ENCODE measurements around the gene CAD. TPM values are rescaled to one million over a fixed set of nuclear protein-coding genes. Genes with fewer than 3 reads are reported as not detected.

Gene CAD
- total RNA-seq, 1 donor = 63.0 TPM

DNA sequence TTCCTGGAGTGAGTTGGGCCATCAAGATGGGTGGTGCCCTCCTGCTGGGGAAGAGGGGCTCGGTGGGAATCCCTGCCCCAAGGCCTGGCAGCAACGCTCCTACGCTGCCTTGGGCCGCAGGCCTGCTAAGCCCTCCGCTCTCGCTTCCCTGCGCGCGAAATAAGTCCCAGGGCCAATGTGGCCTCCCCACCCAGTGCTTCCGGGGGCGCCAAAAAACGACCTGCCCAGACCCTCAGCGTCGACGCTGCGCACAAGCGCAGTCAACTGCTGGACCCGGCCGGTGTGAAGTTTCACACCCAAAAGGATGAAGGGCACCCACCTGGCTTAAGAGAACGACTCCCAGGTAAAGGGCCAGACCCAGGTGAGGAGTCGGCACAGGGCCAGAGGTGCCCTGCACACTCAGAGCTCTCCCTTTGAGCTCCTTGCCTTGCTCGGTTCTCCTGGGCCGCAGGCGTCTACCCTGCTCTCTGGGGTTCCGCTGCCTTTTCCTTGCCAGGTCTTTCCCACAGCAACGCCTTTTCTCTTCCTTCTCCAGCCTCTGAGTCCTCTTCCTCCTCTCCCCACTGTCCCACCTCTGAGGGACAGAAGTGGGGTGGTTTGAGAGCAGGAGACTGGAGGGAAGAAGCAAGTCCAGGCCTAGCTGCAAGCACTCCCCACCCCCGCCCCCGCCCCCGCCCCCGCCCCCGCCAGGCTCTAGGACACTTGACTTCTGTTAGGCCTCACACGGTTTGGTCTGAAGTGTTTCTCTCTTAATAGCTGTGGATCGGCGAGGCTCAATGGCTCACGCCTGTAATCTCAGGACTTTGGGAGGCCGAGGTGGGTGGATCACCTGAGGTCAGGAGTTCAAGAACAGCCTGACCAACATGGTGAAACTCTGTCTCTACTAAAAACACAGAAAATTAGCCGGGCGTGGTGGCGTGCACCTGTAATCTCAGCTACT, 58.3 kb downstream of the CAD start, which contains the start of gene DNAJC5G:
TSS of gene DNAJC5G (plus strand) at position 223 of the 940 bp plus-strand sequence. CDS start 1,296 bp downstream, outside the sequence.
- DNase-seq (ENCODE audit: low read depth in 2 of 3, low spot score in 2 of 3) = no peak

DNA sequence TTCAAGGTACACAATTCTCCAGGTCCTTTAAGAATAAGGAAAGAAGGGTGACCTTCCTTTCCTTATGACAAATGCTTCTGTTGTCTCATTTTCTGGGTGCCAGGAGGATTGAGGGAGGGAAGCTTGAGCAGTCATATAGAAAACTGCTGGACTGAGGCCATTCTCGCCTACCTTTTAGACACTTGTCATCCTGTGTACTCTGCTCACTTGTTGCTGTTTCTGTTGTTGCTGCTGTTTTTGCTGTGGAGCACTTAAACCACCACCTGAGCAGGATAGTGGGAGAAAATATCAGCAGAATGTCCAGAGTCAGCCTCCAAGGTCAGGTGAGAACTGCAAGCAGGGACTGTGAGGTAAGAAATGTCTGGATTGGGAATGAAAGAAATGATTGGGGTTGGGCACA, 60.8 kb downstream of the CAD start:
- no peak for DNase-seq (ENCODE audit: low read depth in 2 of 3, low spot score in 2 of 3)

DNA sequence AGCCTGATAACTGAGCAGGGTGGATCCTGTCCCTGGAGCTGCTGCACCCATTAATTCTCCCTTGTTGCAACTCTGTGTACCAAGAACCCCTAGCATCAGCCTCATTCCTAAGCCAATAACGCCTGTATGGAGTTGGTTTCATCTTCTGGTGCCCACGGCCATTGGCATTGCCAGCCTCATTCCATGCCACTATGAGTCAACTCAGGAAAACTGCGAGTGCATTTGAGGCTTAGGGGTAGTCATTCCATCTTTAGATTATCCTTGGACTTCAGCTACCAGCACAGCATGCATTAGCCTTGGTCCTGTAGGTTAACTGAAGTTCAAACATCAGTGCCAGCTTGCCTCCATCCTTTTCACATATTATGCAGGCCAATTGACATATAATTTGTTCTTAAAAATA, 63.7 kb downstream of the CAD start:
- DNase-seq (ENCODE audit: low read depth in 2 of 3, low spot score in 2 of 3) = no peak

DNA sequence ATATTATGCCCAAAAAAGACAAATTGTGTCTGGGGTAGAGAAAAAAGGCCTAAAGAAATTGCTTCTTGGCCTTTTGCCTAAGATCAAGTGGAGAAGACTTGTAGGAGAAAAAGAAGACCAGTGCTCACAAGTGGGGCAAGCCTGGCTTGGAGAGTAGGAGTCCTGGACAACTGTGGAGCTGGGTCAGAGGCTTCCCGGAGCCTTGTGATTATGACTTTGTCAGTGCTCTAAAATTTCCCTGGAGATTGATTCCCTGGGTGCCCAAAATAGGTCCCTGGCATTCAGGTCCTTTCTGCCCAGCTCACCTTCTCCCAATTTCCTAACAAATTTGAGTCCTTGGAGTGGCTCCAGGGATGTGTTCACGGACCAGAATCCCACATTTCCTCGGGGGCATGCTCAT, 64.3 kb downstream of the CAD start:
- no peak for DNase-seq (ENCODE audit: low read depth in 2 of 3, low spot score in 2 of 3)

DNA sequence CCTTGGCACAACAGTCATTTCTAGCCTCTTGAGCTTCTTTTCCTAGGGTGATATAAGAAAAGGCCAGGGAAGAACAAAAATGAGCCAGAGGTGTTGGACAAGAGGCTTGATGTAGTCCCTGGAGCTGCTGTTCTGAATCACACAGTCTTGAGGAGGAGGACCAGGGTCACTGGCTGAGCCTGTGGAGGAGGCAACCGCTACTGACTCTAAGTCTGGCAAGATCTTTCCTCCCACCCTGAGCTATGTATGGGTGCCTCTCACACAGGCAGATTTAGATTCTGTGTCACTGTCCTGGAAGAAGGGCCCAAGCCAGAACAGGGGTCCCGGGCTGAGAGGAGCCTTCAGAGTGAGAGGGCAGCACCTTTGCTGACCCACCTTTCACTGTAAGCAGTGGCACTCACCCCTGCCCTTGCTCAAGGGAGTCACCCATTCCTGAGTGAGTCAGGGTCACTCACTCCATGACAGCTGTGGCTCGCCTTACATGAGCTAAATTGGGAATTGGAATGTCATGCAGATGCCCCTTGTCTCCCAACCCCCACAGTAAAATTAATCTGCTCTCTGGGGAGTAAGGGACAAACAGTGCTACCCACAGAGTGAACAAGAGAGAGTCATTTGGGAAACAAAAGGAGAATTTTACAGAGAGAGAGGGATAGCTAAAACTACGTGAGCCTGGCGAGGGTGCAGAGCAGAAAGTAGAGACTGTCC, 64.8 kb downstream of the CAD start, which contains the start of gene TRIM54:
TSS of gene TRIM54 (plus strand) at position 575 of the 705 bp plus-strand sequence. CDS start 303 bp downstream, outside the sequence.
- no peak for DNase-seq (ENCODE audit: low read depth in 2 of 3, low spot score in 2 of 3)

DNA sequence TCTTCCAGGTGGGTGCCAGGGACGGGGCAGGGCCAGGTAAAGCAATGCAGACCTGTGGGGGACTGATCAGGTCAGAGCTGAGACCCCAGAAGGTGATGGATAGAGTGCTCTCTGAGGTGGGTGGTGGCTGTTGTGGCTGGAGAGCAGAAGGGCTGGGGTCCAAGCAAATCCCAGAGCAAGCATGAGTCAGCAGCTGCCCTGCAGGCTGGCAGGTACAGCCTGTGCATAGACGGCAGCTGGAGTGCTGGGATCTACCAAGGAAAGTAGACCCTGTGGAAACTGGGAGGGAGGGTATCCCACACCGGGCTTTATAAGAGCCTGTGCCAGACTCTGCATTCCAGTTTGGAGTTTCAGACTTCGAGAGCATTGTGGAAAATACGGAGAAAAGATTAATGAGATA, 65.7 kb downstream of the CAD start:
- DNase-seq (ENCODE audit: low read depth in 2 of 3, low spot score in 2 of 3) = no peak

DNA sequence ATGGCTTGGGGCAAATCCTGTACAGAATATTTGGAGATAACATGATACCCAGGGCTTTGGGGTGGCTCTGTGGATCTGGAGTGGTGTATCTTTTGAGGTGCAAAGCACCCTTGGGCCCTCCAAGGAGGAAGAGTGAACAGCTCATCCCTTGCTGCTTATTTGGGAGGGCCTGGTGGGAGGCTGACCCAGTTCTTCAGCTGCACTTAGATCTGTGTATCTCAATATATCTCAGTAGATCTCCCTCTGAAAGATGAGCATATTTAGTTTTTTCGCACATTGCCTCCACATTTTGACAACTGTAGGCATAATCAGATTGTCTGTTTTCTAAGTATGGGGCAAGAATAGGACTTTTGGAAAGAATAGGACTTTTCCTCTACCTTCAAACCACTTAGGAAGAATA, 67.8 kb downstream of the CAD start:
- DNase-seq (ENCODE audit: low read depth in 2 of 3, low spot score in 2 of 3) = no peak

DNA sequence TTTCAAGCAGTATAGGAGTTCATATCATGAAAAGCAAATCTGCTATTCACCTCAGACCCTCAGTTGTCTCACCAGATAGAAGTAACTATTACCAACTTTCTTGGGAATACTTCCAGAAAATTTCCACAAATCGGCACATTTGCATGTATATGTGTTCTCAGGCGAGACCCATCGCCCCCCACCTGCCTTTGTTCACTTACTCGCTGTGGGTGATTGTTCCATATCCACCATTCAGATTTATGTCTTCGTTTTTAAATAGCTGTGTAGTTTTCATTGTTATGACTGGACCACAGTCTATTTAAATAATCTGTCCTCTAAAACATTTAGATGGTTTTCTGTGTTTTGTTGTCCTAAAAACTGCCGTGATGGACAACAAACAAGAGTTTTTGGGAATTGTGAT, 68.3 kb downstream of the CAD start:
- no peak for DNase-seq (ENCODE audit: low read depth in 2 of 3, low spot score in 2 of 3)

DNA sequence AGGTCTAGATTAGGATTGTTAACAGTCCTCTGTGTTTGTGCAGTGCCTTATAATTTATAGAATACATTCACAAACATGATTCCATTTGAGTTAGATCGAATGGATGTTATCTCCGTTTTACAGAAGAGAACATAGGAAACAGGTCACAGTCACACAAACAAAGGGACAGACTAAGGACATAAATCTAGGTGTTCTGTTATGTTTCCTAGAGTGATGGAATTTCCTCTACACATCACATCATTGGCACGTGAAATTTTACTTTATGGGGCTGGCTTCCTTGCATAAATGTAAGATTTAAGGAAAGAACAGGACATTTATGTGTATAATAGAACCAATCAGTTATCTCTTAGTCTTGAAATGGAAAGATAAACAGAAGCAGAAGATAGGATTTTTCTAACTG, 71.4 kb downstream of the CAD start:
- peak in 1 of 3 donors; percentile 31 for DNase-seq (ENCODE audit: low read depth in 2 of 3, low spot score in 2 of 3)

DNA sequence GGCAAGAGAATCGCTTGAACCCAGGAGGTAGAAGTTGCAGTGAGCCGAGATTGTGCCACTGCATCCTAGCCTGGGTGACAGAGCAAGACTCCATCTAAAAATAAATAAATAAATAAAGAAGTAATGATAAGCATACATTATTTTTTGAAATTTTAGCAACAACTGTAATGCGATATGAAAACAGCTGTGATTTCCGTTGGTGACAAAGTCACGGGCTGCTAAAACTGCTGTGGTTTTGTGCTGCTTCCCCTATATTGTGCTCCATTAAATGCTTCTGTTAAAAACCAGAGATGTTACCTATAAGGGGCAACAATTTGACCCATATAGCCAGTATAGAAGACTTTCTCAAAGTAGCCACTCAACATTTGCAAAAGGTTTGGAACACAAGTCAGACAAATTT, 73.4 kb downstream of the CAD start:
- DNase-seq (ENCODE audit: low read depth in 2 of 3, low spot score in 2 of 3) = peak in 1 of 3 donors; percentile 67

DNA sequence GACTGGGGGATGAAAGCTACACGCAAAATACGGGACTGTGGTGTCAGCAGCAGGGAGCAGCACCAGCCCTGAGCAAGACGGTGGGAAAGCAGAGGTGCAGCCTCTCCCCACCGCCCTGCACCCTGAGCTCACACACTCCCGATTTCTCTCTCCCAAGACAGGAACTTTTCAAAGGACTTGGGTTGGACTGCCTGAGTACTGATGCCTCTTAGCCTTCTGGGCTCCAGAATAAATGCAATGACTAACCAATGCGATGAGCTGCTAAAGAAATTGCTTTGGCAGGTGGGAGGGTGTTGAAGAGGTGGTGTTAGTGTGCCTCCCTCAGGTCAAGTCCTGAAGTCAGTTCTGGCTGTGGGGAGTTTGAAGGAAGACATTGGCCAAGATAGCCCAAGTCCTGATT, 74.7 kb downstream of the CAD start:
- DNase-seq (ENCODE audit: low read depth in 2 of 3, low spot score in 2 of 3) = no peak

Other genes with a start within 250 kb of the CAD start
- 3.0 TPM for gene MAPRE3, start 246.7 kb upstream of the CAD start, total RNA-seq
- 44.4 TPM for gene TMEM214, start 184.4 kb upstream of the CAD start, total RNA-seq
- 38.0 TPM for gene AGBL5, start 165.7 kb upstream of the CAD start, total RNA-seq
- 397 TPM for gene OST4, start 145.7 kb upstream of the CAD start, total RNA-seq
- gene EMILIN1, start 138.8 kb upstream of the CAD start, total RNA-seq = 31.2 TPM
- gene KHK, start 130.6 kb upstream of the CAD start, total RNA-seq = 4.0 TPM
- gene CGREF1, start 98.2 kb upstream of the CAD start, total RNA-seq = 9.2 TPM
- 1.9 TPM for gene ABHD1, start 93.6 kb upstream of the CAD start, total RNA-seq
- gene PREB, start 82.7 kb upstream of the CAD start, total RNA-seq = 55.2 TPM
- under 0.01 TPM for gene PRR30, start 78.0 kb upstream of the CAD start, total RNA-seq
- gene TCF23, start 68.4 kb upstream of the CAD start, total RNA-seq = not detected
- 131 TPM for gene ATRAID, start 5.3 kb upstream of the CAD start, total RNA-seq
- 60.1 TPM for gene SLC5A6, start 5.1 kb upstream of the CAD start, total RNA-seq
- under 0.01 TPM for gene SLC30A3, start 45.7 kb downstream of the CAD start, total RNA-seq
- not detected for gene DNAJC5G, start 58.1 kb downstream of the CAD start, total RNA-seq
- under 0.01 TPM for gene TRIM54, start 65.1 kb downstream of the CAD start, total RNA-seq
- 2.2 TPM for gene UCN, start 91.1 kb downstream of the CAD start, total RNA-seq
- gene MPV17, start 105.7 kb downstream of the CAD start, total RNA-seq = 85.4 TPM
- gene GTF3C2, start 139.4 kb downstream of the CAD start, total RNA-seq = 43.4 TPM
- 27.2 TPM for gene EIF2B4, start 153.0 kb downstream of the CAD start, total RNA-seq
- gene SNX17, start 153.2 kb downstream of the CAD start, total RNA-seq = 130 TPM
- 17.0 TPM for gene ZNF513, start 163.4 kb downstream of the CAD start, total RNA-seq
- 66.2 TPM for gene PPM1G, start 192.2 kb downstream of the CAD start, total RNA-seq
- 49.8 TPM for gene NRBP1, start 211.3 kb downstream of the CAD start, total RNA-seq
- gene KRTCAP3, start 225.0 kb downstream of the CAD start, total RNA-seq = 2.2 TPM